Muscle of arm (tissue), 12 donors: Measurements from ENCODE around the gene C6orf132. TPM values are rescaled to one million over a fixed set of nuclear protein-coding genes. Genes with fewer than 3 reads are reported as not detected.

Experiments
- DNase-seq: peaks from one replicate; pipeline ENCODE4 v3.0.0-alpha.2; 2013
- polyA plus RNA-seq, 12 donors: library from polyadenylated mRNA; unstranded; fragments of 120-200 nt; gene quantifications; one replicate each; pipeline ENCODE4 v1.2.1, GENCODE V29; 2013; ENCODE audit not compliant: insufficient read length in 12 of 12

Gene C6orf132
- polyA plus RNA-seq, 12 donors = 0.17 to 11.3 (median 0.53) TPM; not detected in 1

DNA sequence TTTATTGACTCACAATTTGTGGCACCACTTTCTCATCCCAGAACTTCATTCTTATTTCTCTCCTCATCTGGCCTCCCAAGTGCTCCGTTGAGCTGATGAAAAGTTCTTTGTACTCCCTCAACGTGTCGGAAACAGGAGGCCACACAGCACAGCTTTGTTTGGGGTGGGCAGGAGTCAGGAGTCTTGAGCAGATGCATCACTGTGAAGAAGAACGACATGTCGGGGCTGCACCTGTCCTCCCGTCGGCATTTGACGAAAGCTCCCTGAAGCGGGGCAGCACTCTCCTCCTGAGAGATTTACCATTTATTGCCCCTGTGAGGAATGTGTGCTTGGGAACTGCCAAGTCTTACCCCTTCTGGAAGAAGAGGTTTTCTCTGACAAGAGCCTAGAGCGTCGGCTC, 64.0 kb downstream of the C6orf132 start:
- DNase-seq = no peak

DNA sequence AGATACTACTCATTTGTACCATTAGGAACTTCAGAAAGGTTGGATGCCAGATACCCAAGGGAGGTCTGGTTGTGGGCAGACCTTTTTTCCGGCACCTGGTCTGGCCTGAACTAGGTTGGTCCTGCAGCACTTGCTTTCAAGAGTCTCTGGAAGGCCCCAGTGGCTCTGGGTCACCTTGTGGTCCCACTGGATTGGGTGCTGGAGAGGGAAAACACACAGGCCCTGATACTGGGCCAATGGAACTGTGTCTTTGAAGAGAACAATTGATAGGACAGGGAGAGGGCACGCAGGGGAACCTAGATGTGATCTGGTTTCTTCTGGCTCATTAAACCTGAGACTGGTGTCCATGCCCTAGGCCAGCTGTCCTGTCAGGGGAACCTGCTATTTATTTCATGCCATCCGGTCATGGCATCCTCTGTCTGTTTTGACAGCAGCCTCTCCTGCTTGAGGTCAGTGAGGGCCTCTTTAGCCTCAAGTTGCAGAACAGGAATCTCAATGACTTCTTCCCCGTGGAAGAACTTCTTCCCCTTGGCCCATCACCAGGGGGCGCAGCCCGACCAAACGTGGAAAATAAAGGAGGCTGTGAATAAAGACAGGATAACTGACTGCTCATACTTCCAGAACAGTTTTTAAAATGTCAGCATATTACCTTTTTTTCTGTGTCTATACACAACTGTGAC, 67.1 kb downstream of the C6orf132 start:
- peak; percentile 75 for DNase-seq

DNA sequence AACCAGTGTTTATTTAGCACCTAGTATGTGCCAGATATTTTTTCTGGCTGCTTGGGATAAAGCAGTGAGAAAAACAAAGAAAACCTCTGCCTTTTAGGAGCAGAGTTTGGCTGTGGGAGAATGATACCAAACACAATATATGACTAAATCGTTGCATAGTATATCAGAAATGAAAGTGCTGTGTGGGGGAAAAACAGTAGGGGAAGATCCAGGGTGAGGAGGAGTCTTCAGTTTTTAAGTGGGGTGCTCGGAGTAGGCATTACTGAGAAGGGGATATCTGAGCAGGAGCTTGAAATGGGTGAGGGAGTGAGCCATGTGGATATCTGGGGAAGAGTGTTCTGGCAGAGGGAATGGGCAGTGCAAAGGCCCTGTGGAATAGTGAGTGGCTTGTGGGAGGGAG, 69.1 kb downstream of the C6orf132 start:
- DNase-seq = no peak

DNA sequence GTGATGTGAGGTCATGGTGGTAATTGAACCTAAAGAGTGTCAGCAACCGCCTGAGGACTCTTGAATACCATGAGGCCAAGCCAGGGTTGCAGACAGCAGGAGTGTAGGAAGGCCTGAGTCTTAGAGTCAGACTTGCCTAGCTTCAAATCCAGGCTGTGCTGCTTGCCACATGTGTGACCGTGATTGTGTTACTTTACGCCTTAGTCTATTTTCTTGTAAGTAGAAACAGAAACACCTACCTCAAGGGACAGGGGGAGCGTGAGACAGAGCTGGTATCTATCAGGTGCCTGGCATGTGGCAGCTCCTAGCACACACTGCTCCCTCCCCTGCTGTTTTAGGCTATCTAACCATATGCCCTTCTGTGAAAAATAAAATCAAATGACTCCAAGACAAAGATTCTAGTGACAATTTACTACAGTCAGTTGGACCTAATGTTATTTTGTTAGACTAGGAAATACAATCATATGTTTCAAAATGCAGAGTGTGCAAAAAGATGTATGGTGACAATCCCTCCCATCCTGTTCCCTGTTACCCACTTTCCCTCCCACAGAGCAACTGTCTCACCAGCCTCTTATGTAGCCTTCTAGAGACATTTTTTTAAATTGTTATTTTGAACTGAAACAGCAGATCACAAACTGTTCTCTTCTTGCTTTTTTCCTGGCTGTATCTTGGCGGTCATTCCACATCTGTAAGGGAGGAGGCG, 70.4 kb downstream of the C6orf132 start:
- no peak for DNase-seq

DNA sequence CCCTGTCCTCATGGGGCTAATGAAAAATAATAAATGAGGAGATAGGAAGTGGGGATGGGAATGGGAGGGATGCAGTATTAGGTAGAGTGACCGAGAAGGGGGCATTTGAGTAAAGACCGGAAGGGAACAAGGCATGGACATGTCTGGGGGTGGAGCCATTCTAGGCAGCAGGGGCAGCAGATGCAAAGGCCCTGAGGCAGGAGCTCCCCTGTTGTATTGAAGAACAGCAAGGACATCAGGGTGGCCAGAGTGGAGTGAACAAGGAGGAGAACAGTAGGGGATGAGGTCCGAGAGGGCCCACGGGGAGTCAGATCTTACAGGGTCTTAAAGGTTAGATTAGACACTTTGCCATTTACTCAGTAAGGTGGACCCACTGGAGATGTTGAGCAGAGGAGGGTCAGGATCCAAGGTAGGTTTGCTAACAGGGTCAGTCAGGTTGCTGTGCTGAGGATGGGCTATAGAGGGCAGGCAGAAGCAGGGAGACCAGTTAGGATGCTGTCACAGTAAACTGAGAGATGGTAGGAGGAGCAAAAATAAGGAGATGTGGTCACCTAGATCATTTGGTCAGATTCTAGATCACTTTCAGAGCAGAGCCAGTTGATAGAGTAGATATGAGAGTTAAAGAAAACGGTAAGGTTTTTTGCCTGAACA, 73.4 kb downstream of the C6orf132 start:
- DNase-seq = no peak

DNA sequence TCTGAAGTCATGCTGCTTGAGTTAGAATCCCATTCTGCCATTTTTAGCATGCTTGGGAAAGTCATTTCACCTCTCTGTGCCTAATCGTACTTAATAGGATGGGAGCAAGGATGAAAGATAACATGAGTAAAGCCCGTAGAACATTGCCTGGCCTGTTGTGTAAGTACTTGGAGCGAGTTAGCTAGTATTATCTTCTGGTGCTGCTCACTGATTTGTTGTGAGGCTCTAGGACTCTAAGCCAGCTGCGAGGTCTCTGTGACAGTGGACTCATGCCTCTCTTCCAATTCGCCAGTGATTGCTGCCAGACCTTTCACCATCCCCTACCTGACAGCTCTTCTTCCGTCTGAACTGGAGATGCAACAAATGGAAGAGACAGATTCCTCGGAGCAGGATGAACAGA, 74.2 kb downstream of the C6orf132 start:
- no peak for DNase-seq

DNA sequence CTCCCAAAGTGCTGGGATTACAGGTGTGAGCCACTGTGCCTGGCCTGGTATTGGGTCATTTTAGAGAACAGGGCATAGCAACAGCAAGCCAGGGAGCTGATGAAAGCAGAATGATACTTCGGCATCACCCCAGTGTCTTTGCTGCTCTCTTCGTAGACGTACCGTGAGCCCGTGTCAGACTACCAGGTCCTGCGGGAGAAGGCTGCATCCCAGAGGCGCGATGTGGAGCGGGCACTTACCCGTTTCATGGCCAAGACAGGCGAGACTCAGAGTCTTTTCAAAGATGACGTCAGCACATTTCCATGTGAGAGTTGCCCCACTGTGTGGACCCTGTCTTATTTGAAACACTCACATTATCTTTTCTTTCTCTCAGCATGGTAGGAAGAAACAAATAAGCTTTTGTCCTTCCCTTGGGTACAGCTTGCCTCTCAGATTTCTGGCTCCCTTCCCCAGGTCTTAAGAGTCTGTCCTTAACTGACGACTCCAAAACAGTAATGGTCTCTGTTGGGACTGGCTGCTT, 76.2 kb downstream of the C6orf132 start:
- no peak for DNase-seq

DNA sequence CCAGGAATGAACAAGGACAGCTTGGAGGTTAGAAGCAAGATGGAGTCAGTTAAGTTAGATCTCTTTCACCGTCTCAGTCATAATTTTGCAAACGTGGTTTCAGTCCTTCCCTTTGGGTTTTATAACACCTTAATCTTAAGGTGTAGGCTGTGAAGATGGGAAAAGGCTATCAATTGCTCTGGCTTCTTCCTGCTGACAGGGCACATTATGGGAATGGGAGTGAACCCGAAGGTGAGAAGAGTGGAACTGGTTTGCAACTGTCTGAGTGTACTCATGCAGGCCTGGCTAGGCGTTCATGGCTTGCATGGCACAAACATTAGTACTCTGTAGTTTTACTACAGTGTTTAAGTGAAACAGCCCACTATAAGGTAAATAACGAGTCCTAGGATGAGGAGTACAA, 82.7 kb downstream of the C6orf132 start:
- no peak for DNase-seq

DNA sequence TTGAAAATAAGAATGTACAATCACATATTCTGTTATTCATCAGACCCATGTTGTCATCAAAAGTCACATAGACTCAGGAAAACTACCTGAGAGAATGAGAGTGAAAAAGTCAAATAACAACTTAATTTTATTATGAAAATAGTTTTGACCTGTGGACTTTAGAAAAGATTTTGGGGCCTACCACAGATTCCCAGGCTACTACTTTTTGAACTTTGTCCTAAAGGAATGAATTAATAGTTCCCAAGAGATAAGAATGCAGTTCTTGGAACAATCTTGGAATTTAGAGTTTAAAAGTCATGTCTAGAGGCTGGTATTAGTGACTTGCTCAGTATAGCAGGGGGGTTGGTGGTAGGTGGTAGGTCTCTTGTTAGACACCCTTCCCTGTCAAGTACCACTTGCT, 88.8 kb downstream of the C6orf132 start:
- DNase-seq = no peak

DNA sequence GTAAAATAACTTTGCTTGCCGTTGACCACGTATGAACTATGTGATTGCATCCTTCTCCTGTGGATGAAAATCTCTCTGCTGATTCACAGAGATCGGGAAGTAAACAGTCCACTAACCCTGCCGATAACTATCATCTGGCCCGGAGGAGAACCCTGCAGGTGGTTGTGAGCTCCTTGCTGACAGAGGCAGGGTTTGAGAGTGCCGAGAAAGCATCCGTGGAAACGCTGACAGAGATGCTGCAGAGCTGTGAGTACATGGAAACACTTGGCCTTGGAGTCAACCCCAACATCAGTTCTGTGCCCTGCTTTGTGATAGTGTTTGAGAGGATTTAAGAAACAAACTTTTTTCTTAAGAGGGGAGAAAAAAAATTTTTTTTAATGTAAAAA, 91.2 kb downstream of the C6orf132 start:
- no peak for DNase-seq

Other genes with a start within 250 kb of the C6orf132 start
- 10 to 100 TPM in 1 of 12 donors, 1 to 10 TPM in 10, not detected in 1; 4.2 to 10.3 (median 5.1) TPM for gene USP49, start 247.2 kb downstream of the C6orf132 start, polyA plus RNA-seq
- gene MED20, start 221.5 kb downstream of the C6orf132 start, polyA plus RNA-seq = 10 to 100 TPM in 11 of 12 donors, not detected in 1; 15.6 to 22.6 (median 19.7) TPM
- gene BYSL, start 221.1 kb downstream of the C6orf132 start, polyA plus RNA-seq = 10 to 100 TPM in 10 of 12 donors, not detected in 2; 21.7 to 35.4 (median 32.0) TPM
- gene CCND3, start 200.8 kb downstream of the C6orf132 start, polyA plus RNA-seq = 10 to 100 TPM in 11 of 12 donors, not detected in 1; 58.5 to 82.8 (median 68.1) TPM
- gene TAF8, start 92.1 kb downstream of the C6orf132 start, polyA plus RNA-seq = 10 to 100 TPM in 11 of 12 donors, not detected in 1; 12.0 to 20.1 (median 14.8) TPM
- gene GUCA1A, start 30.7 kb upstream of the C6orf132 start, polyA plus RNA-seq = under 1 TPM in 4 of 12 donors, not detected in 8; 0.12 to 0.84 (median 0.15) TPM
- 1 to 10 TPM in 9 of 12 donors, under 1 TPM in 1, not detected in 2; 0.99 to 4.1 (median 2.3) TPM for gene GUCA1B, start 52.3 kb upstream of the C6orf132 start, polyA plus RNA-seq
- gene MRPS10, start 75.2 kb upstream of the C6orf132 start, polyA plus RNA-seq = 10 to 100 TPM in 11 of 12 donors, not detected in 1; 29.4 to 46.0 (median 39.0) TPM